GM12878 (cell line): ENCODE measurements around the gene RFWD3. TPM values are rescaled to one million over a fixed set of nuclear protein-coding genes. Genes with fewer than 3 reads are reported as not detected.

Experiments
- ATAC-seq: fragments of 200-7000 bp; cut with Tn5 transposase; 3 replicates; pipeline ENCODE4 v1.9.1; 2020; ENCODE audit warnings: mild to moderate bottlenecking, moderate library complexity
- BruUV-seq: library from RNA; stranded (reverse); fragments of 400-500 nt; replicated peaks from 2 replicates; lab custom pipeline; 2021; lab: Mats Ljungman, UMichigan
- CTCF ChIA-PET: fragments of 300-600 bp; sonication (Branson Sonifier 250); formaldehyde crosslinking; extraction: SDS; loops from one replicate; lab custom pipeline; 2021; ENCODE audit warnings: inconsistent platforms; lab: Yijun Ruan, JAX
- POLR2A ChIA-PET: fragments of 350-600 bp; formaldehyde crosslinking; extraction: SDS; loops from one replicate; lab custom pipeline; 2021; ENCODE audit warnings: inconsistent platforms; lab: Charles Lee
- RAD21 ChIA-PET: fragments of 300-600 bp; sonication (Branson Sonifier 250); formaldehyde crosslinking; loops from one replicate; lab custom pipeline; 2023; ENCODE audit warnings: antibody characterized with exemption; ENCODE audit not compliant: unreplicated experiment; lab: Charles Lee
- SMC1A ChIA-PET: fragments of 300-600 bp; sonication (Branson Sonifier 250); formaldehyde crosslinking; loops from one replicate; lab custom pipeline; 2023; ENCODE audit not compliant: unreplicated experiment, uncharacterized antibody; lab: Charles Lee
- DNase-seq: peaks from one replicate; pipeline ENCODE4 v3.0.0-alpha.2; 2011; ENCODE audit warnings: low read depth, low spot score
- FAIRE-seq: peaks from 3 replicates; lab custom pipeline; 2011; peaks lifted over from hg19 to GRCh38; lab: Jason Lieb, UNC
- H2AFZ ChIP-seq: 2 replicates; pipeline ENCODE4 v1.6.0; 2011; ENCODE audit warnings: low read depth, low read length, control low read depth; ENCODE audit not compliant: control insufficient read depth
- H3K27ac ChIP-seq: 2 replicates; pipeline ENCODE4 v1.5.1; 2011; ENCODE audit warnings: control low read depth; ENCODE audit not compliant: control insufficient read depth, insufficient read depth
- H3K27me3 ChIP-seq, 2 experiments: replicated peaks in 1 of 2; 2 replicates each; pipeline versions ENCODE4 v1.6.0 to v1.6.1; 2011; ENCODE audit warnings: low read length in 1 of 2; ENCODE audit not compliant: control insufficient read depth in 2 of 2, insufficient read depth in 2 of 2
- H3K36me3 ChIP-seq, 2 experiments: 2 replicates each; pipeline ENCODE4 v1.5.1; 2011; ENCODE audit warnings: low read length in 1 of 2; ENCODE audit not compliant: control insufficient read depth in 2 of 2, insufficient read depth in 2 of 2
- H3K4me1 ChIP-seq: 2 replicates; pipeline ENCODE4 v1.6.1; 2011; ENCODE audit warnings: mild to moderate bottlenecking, low read length, moderate library complexity, mixed read lengths; ENCODE audit not compliant: control insufficient read depth, insufficient read depth
- H3K4me2 ChIP-seq: 2 replicates; pipeline ENCODE4 v1.6.0; 2011; ENCODE audit warnings: control low read depth; ENCODE audit not compliant: control insufficient read depth, insufficient read depth
- H3K4me3 ChIP-seq: fragments of 200-600 bp; sonication (generic); 2 replicates; pipeline ENCODE4 v1.5.1; 2016
- H3K79me2 ChIP-seq: 2 replicates; pipeline ENCODE4 v1.6.0; 2011; ENCODE audit warnings: low read length; ENCODE audit not compliant: control insufficient read depth, insufficient read depth
- H3K9ac ChIP-seq: 2 replicates; pipeline ENCODE4 v1.8.0; 2011; ENCODE audit warnings: low read length, control low read depth, mixed read lengths; ENCODE audit not compliant: control insufficient read depth, insufficient read depth
- H3K9me3 ChIP-seq: replicated peaks from 3 replicates; pipeline ENCODE4 v1.5.1; 2011; ENCODE audit warnings: mild to moderate bottlenecking, low read length; ENCODE audit not compliant: control insufficient read depth, insufficient read depth
- H4K20me1 ChIP-seq: 2 replicates; pipeline ENCODE4 v1.6.0; 2011; ENCODE audit not compliant: control insufficient read depth, insufficient read depth
- BCLAF1 ChIP-seq: fragments of 450-650 bp; IDR thresholded peaks from 2 replicates; pipeline ENCODE4 v1.6.1; 2017; ENCODE audit warnings: antibody characterized with exemption, mild to moderate bottlenecking, moderate library complexity
- CBX5 ChIP-seq: sonication (generic); IDR thresholded peaks from 2 replicates; pipeline ENCODE4 v1.6.1; 2016; ENCODE audit warnings: low read depth, moderate library complexity, mild to moderate bottlenecking, inconsistent platforms
- CUX1 ChIP-seq: IDR thresholded peaks from 2 replicates; pipeline ENCODE4 v1.6.1; 2012; ENCODE audit warnings: improper control_type of control experiment, low read depth, low read length; ENCODE audit not compliant: insufficient replicate concordance
- FOS ChIP-seq: IDR thresholded peaks from 3 replicates; pipeline ENCODE4 v1.6.1; 2011; ENCODE audit warnings: borderline replicate concordance; ENCODE audit not compliant: insufficient read length; ENCODE audit errors: extremely low read depth
- IKZF1 ChIP-seq: fragments of 450-650 bp; conservative IDR thresholded peaks from 2 replicates; pipeline ENCODE4 v1.6.1; 2017; ENCODE audit warnings: antibody characterized with exemption, mild to moderate bottlenecking
- JUND ChIP-seq: IDR thresholded peaks from 2 replicates; pipeline ENCODE4 v1.6.1; 2012; ENCODE audit warnings: low read depth, mild to moderate bottlenecking, low read length, improper control_type of control experiment, moderate library complexity
- RAD51 ChIP-seq: fragments of 450-650 bp; IDR thresholded peaks from 2 replicates; pipeline ENCODE4 v1.6.1; 2016; ENCODE audit warnings: moderate library complexity, mild to moderate bottlenecking, inconsistent platforms
- RBBP5 ChIP-seq: fragments of 200-600 bp; sonication (generic); conservative IDR thresholded peaks from 2 replicates; pipeline ENCODE4 v1.6.1; 2016
- RELA ChIP-seq: fragments of 450-650 bp; IDR thresholded peaks from 2 replicates; pipeline ENCODE4 v1.8.0; 2014; ENCODE audit warnings: borderline replicate concordance; ENCODE audit not compliant: partially characterized antibody
- STAT3 ChIP-seq: IDR thresholded peaks from 2 replicates; pipeline ENCODE4 v1.6.1; 2011; ENCODE audit warnings: low read depth, low read length, improper control_type of control experiment
- WRNIP1 ChIP-seq: IDR thresholded peaks from 2 replicates; pipeline ENCODE4 v1.6.1; 2011; ENCODE audit warnings: low read depth, low read length, improper control_type of control experiment, borderline replicate concordance
- WGBS: methylation state at CpG from one replicate; pipeline ENCODE4 v1.1.6; 2016; ENCODE audit warnings: low lambda C conversion rate; ENCODE audit not compliant: insufficient replicate concordance, insufficient coverage; ENCODE audit errors: missing lambda C conversion rate; 5-methylcytosine and 5-hydroxymethylcytosine counted together
- in situ Hi-C: fragments of 300-500 bp; cut with MboI; formaldehyde crosslinking; loops from 9 replicates; pipeline ENCODE4 v1.14.3; 2018; ENCODE audit warnings: mixed read lengths
- intact Hi-C: fragments of 100-400 bp; cut with micrococcal nuclease; formaldehyde crosslinking; loops from one replicate; pipeline ENCODE4 v1.14.2; 2022; ENCODE audit not compliant: unreplicated experiment
- polyA plus RNA-seq, 11 experiments: library from polyadenylated mRNA; depleted of rRNA in 4 of 11; unstranded in 6 of 11; stranded (reverse) in 5 of 11; fragments of >200 nt; fragmentation: Nextera tagmentation in 4 of 11; fragmentation: Illumina TruSeq in 1 of 11; extraction: Ambion mirVana in 4 of 11; extraction: Trizol in 1 of 11; gene quantifications; 1 replicate in 1 of 11; 2 replicates in 10 of 11; pipeline versions ENCODE4 v1.2.1 to v1.2.3, GENCODE V29; 2011 to 2016; ENCODE audit warnings: inconsistent platforms in 2 of 11, missing spikeins in 2 of 11, low read depth in 1 of 11
- total RNA-seq, 4 experiments: library from RNA; depleted of rRNA in 3 of 4; stranded (reverse); fragments of >200 nt in 3 of 4; fragmentation: Illumina TruSeq in 1 of 4; extraction: Trizol in 1 of 4; gene quantifications; 2 replicates each; pipeline versions ENCODE4 v1.2.1 to v1.2.3, GENCODE V29; 2013 to 2021

The RFWD3 gene
- total and polyA plus RNA-seq, 10 of the 15 experiments (the other 5 are each of a cell fraction or from before 2014, with no cell fraction given) = 10.7 to 78.5 (median 51.2) TPM

DNA sequence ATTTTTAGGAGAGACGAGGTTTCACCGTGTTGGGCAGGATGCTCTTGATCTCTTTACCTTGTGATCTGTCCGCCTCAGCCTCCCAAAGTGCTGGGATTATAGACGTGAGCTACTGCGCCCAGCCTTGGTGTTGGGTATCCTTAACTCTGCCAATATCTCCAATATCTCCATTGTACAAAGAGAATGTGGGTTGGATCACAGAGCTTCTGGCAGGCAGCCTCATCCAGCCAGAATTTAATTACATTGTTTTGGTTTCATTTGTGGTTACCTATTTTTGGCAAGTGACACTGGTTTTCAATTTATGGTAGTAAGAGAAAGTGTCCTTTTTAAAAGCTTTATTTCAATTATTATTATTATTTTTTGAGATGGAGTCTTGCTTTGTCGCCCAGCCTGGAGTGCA is 14.0 kb upstream of the RFWD3 start (continued):
- TF ChIP-seq CUX1 (no peak), RAD51 (no peak), FOS (no peak), IKZF1 (no peak), JUND (no peak)

DNA sequence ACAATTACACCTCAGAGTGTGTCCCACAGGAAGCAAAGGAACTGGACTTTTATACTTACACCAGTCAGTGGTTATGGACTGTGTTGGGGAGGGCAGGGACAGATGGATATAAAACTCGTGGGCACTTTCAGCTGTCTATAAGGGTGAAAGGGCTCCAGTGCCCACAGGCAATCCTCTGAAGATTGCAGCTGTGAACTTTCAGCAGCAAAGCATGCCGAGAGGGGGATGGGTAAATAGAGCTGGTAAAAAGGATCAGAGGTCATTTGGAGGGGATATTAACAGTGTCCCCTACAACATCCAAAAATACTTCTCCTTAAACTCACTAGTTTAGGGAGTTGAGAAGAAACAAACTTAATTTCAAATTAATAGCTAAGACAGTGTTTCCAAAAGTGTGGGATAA is 13.3 kb upstream of the RFWD3 start:
- no peaks in the 10 kb centered on the region for H3K4me1 ChIP-seq
- no peak for FAIRE-seq
- no peak overlapping the region for H3K4me2 ChIP-seq
- BruUV-seq = no TSS peak
- H2AFZ ChIP-seq = no peak overlapping the region
- no peak overlapping the region for H3K4me3 ChIP-seq
- CTCF ChIA-PET = interaction anchor here (1.2 to 1.9 kb wide), 3 partner anchors 12 to 183 kb away, joined by 3 to 7 read pairs (median 4); no protein-coding TSS in a partner anchor
- SMC1A ChIA-PET = interaction anchor here (1.1 kb wide), 1 partner anchor 12 kb away, joined by 3 read pairs; no protein-coding TSS in a partner anchor
- no peak overlapping the region for H3K27ac ChIP-seq
- WGBS = 97% methylated on average over 2 of the region's 2 CpGs
- RAD21 ChIA-PET = interaction anchor here (1.5 kb wide), 1 partner anchor 13 kb away, joined by 4 read pairs; the partner anchor contains the start of gene RFWD3
- POLR2A ChIA-PET = interaction anchor here (0.5 kb wide), 1 partner anchor 185 kb away, joined by 3 read pairs; no protein-coding TSS in a partner anchor
- H4K20me1 ChIP-seq = no peaks in the 10 kb centered on the region
- H3K9me3 ChIP-seq = no peaks in the 10 kb centered on the region
- H3K27me3 ChIP-seq = no peaks in the 10 kb centered on the region
- no peak for DNase-seq
- in situ Hi-C loops (no loop called here), intact Hi-C loops (no loop called here)
- no peaks in the 10 kb centered on the region for H3K79me2 ChIP-seq
- H3K9ac ChIP-seq = no peak overlapping the region
- no peak for ATAC-seq
- TF ChIP-seq CBX5 (no peak), STAT3 (no peak), WRNIP1 (no peak), BCLAF1 (no peak), RELA (no peak), RBBP5 (no peak)
- H3K36me3 ChIP-seq = peaks cover 0 to 12% of the 10 kb centered on the region in 2 experiments; a peak in 1 of 4 replicates
